K562 (cell line): ENCODE results near the gene MED31. TPM values are rescaled to one million over a fixed set of nuclear protein-coding genes. Genes with fewer than 3 reads are reported as not detected.

Source experiments
- CHD2 ChIP-seq: IDR thresholded peaks from 2 replicates; pipeline ENCODE4 v1.6.1; 2011; ENCODE audit warnings: low read depth, low read length
- E2F4 ChIP-seq: sonication (generic); formaldehyde crosslinking; IDR thresholded peaks from 2 replicates; pipeline ENCODE4 v1.8.0; 2022; ENCODE audit warnings: mild to moderate bottlenecking, low read depth, missing genetic modification reagents
- GABPB2 ChIP-seq: fragments of 250-450 bp; sonication (Bioruptor Pico); conservative IDR thresholded peaks from 2 replicates; pipeline ENCODE4 v1.5.1; 2021; ENCODE audit warnings: mild to moderate bottlenecking
- MTA2 ChIP-seq: fragments of 450-650 bp; IDR thresholded peaks from 2 replicates; pipeline ENCODE4 v1.6.1; 2016; ENCODE audit warnings: low read depth
- RBM14 ChIP-seq: fragments of 200-400 bp; formaldehyde crosslinking; IDR thresholded peaks from 2 replicates; pipeline ENCODE4 v1.6.1; 2018; ENCODE audit warnings: low read depth, mild to moderate bottlenecking, low read length, moderate library complexity, borderline replicate concordance; ENCODE audit not compliant: insufficient read depth
- RFX5 ChIP-seq: IDR thresholded peaks from 2 replicates; pipeline ENCODE4 v1.6.1; 2011; ENCODE audit warnings: low read depth, mild to moderate bottlenecking, improper control_type of control experiment, low read length
- ZNF263 ChIP-seq: sonication (generic); formaldehyde crosslinking; IDR thresholded peaks from 2 replicates; pipeline ENCODE4 v1.8.0; 2022; ENCODE audit warnings: mild to moderate bottlenecking, missing genetic modification reagents, borderline replicate concordance
- polyA plus RNA-seq, 8 experiments: library from polyadenylated mRNA; depleted of rRNA in 4 of 8; stranded (reverse) in 5 of 8; unstranded in 3 of 8; fragments of >200 nt; fragmentation: Nextera tagmentation in 2 of 8; fragmentation: Illumina TruSeq in 1 of 8; extraction: Ambion mirVana in 2 of 8; extraction: Trizol in 1 of 8; gene quantifications; 2 replicates each; pipeline versions ENCODE4 v1.2.1 to v1.2.3, GENCODE V29; 2011 to 2014; ENCODE audit warnings: inconsistent platforms in 1 of 8, missing spikeins in 1 of 8
- total RNA-seq, 7 experiments: library from RNA; depleted of rRNA in 6 of 7; stranded (reverse); fragments of >200 nt in 6 of 7; fragmentation: Illumina TruSeq in 2 of 7; extraction: Trizol in 2 of 7; gene quantifications; 2 replicates each; pipeline versions ENCODE4 v1.2.1 to v1.2.3, GENCODE V29; 2011 to 2021; ENCODE audit warnings: low replicate concordance in 1 of 7
- TF ChIP-seq, protein P1 (sequence below): sonication (generic); formaldehyde crosslinking; IDR thresholded peaks from 2 replicates; pipeline ENCODE4 v1.8.1; 2023; ENCODE audit warnings: mild to moderate bottlenecking, missing genetic modification reagents
- TF ChIP-seq, protein P2 (sequence below): fragments of 250-450 bp; sonication (Bioruptor Pico); IDR thresholded peaks from 2 replicates; pipeline ENCODE4 v1.5.0; 2022; ENCODE audit warnings: mild to moderate bottlenecking
- TF ChIP-seq, protein P3 (sequence below): fragments of 450-650 bp; IDR thresholded peaks from 2 replicates; pipeline ENCODE4 v1.6.1; 2016; ENCODE audit warnings: mild to moderate bottlenecking, moderate library complexity

The MED31 gene
- total and polyA plus RNA-seq, 9 of the 15 experiments (the other 6 are each of a cell fraction or from before 2014, with no cell fraction given) = 6.4 to 39.9 (median 14.6) TPM

GRCh38 chr17:6640536-6641246 lies 10.7 kb downstream of the MED31 start, which contains the start of the genes KIAA0753 and TXNDC17 (continued):
- TF ChIP-seq, protein P1, sequence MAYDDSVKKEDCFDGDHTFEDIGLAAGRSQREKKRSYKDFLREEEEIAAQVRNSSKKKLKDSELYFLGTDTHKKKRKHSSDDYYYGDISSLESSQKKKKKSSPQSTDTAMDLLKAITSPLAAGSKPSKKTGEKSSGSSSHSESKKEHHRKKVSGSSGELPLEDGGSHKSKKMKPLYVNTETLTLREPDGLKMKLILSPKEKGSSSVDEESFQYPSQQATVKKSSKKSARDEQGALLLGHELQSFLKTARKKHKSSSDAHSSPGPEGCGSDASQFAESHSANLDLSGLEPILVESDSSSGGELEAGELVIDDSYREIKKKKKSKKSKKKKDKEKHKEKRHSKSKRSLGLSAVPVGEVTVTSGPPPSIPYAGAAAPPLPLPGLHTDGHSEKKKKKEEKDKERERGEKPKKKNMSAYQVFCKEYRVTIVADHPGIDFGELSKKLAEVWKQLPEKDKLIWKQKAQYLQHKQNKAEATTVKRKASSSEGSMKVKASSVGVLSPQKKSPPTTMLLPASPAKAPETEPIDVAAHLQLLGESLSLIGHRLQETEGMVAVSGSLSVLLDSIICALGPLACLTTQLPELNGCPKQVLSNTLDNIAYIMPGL = no peak
- TF ChIP-seq, protein P2, sequence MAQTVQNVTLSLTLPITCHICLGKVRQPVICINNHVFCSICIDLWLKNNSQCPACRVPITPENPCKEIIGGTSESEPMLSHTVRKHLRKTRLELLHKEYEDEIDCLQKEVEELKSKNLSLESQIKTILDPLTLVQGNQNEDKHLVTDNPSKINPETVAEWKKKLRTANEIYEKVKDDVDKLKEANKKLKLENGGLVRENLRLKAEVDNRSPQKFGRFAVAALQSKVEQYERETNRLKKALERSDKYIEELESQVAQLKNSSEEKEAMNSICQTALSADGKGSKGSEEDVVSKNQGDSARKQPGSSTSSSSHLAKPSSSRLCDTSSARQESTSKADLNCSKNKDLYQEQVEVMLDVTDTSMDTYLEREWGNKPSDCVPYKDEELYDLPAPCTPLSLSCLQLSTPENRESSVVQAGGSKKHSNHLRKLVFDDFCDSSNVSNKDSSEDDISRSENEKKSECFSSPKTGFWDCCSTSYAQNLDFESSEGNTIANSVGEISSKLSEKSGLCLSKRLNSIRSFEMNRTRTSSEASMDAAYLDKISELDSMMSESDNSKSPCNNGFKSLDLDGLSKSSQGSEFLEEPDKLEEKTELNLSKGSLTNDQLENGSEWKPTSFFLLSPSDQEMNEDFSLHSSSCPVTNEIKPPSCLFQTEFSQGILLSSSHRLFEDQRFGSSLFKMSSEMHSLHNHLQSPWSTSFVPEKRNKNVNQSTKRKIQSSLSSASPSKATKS (CRISPR knock-in tag) = no peak
- TF ChIP-seq GABPB2 (CRISPR knock-in tag) = no peak
- TF ChIP-seq CHD2 = peak; percentile 27; the same call in 1 of the 2 replicates
- no peak for TF ChIP-seq RFX5
- no peak for TF ChIP-seq E2F4
- no peak for TF ChIP-seq MTA2
- TF ChIP-seq, protein P3, sequence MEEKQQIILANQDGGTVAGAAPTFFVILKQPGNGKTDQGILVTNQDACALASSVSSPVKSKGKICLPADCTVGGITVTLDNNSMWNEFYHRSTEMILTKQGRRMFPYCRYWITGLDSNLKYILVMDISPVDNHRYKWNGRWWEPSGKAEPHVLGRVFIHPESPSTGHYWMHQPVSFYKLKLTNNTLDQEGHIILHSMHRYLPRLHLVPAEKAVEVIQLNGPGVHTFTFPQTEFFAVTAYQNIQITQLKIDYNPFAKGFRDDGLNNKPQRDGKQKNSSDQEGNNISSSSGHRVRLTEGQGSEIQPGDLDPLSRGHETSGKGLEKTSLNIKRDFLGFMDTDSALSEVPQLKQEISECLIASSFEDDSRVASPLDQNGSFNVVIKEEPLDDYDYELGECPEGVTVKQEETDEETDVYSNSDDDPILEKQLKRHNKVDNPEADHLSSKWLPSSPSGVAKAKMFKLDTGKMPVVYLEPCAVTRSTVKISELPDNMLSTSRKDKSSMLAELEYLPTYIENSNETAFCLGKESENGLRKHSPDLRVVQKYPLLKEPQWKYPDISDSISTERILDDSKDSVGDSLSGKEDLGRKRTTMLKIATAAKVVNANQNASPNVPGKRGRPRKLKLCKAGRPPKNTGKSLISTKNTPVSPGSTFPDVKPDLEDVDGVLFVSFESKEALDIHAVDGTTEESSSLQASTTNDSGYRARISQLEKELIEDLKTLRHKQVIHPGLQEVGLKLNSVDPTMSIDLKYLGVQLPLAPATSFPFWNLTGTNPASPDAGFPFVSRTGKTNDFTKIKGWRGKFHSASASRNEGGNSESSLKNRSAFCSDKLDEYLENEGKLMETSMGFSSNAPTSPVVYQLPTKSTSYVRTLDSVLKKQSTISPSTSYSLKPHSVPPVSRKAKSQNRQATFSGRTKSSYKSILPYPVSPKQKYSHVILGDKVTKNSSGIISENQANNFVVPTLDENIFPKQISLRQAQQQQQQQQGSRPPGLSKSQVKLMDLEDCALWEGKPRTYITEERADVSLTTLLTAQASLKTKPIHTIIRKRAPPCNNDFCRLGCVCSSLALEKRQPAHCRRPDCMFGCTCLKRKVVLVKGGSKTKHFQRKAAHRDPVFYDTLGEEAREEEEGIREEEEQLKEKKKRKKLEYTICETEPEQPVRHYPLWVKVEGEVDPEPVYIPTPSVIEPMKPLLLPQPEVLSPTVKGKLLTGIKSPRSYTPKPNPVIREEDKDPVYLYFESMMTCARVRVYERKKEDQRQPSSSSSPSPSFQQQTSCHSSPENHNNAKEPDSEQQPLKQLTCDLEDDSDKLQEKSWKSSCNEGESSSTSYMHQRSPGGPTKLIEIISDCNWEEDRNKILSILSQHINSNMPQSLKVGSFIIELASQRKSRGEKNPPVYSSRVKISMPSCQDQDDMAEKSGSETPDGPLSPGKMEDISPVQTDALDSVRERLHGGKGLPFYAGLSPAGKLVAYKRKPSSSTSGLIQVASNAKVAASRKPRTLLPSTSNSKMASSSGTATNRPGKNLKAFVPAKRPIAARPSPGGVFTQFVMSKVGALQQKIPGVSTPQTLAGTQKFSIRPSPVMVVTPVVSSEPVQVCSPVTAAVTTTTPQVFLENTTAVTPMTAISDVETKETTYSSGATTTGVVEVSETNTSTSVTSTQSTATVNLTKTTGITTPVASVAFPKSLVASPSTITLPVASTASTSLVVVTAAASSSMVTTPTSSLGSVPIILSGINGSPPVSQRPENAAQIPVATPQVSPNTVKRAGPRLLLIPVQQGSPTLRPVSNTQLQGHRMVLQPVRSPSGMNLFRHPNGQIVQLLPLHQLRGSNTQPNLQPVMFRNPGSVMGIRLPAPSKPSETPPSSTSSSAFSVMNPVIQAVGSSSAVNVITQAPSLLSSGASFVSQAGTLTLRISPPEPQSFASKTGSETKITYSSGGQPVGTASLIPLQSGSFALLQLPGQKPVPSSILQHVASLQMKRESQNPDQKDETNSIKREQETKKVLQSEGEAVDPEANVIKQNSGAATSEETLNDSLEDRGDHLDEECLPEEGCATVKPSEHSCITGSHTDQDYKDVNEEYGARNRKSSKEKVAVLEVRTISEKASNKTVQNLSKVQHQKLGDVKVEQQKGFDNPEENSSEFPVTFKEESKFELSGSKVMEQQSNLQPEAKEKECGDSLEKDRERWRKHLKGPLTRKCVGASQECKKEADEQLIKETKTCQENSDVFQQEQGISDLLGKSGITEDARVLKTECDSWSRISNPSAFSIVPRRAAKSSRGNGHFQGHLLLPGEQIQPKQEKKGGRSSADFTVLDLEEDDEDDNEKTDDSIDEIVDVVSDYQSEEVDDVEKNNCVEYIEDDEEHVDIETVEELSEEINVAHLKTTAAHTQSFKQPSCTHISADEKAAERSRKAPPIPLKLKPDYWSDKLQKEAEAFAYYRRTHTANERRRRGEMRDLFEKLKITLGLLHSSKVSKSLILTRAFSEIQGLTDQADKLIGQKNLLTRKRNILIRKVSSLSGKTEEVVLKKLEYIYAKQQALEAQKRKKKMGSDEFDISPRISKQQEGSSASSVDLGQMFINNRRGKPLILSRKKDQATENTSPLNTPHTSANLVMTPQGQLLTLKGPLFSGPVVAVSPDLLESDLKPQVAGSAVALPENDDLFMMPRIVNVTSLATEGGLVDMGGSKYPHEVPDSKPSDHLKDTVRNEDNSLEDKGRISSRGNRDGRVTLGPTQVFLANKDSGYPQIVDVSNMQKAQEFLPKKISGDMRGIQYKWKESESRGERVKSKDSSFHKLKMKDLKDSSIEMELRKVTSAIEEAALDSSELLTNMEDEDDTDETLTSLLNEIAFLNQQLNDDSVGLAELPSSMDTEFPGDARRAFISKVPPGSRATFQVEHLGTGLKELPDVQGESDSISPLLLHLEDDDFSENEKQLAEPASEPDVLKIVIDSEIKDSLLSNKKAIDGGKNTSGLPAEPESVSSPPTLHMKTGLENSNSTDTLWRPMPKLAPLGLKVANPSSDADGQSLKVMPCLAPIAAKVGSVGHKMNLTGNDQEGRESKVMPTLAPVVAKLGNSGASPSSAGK = peak; percentile 58
- TF ChIP-seq RBM14 = no peak
- TF ChIP-seq ZNF263 = no peak
